ENCODE results near the gene ETV2. TPM values are rescaled to one million over a fixed set of nuclear protein-coding genes. Genes with fewer than 3 reads are reported as not detected.
A peak's percentile ranks its signal among the peaks of the same experiment; 100 is the strongest.
"Not testable (repeated sequence)": the region's sequence is repeated elsewhere in the genome, so short reads cannot be mapped to it uniquely, and the experiment has no call there.

The ETV2 gene
- polyA plus RNA-seq, 1 donor from 2014 or later: 0.50 TPM

GRCh38 chr19:35642312-35642711 lies 767 bp downstream of the ETV2 start:
- Mint-ChIP-seq H3K4me3 (peak overlapping the region; percentile 14 to 95 (median 55)), H3K9me3 (no peaks in the 10 kb centered on the region), H3K36me3 (peaks cover 2% of the 10 kb centered on the region), H3K4me1 (peaks cover 7 to 11% (median 8%) of the 10 kb centered on the region in 3 donors), H3K27me3 (no peaks in the 10 kb centered on the region), H3K27ac (peak overlapping the region in 1 of 3 donors; percentile 59)

- Mint-ChIP-seq H3K27ac (peak overlapping the region in 1 of 3 donors; percentile 59), H3K4me3 (peak overlapping the region; percentile 85 to 95 (median 90)), H3K27me3 (no peaks in the 10 kb centered on the region), H3K9me3 (no peaks in the 10 kb centered on the region), H3K4me1 (peaks cover 7 to 11% (median 9%) of the 10 kb centered on the region in 3 donors), H3K36me3 (peaks cover 2% of the 10 kb centered on the region)
Measured at GRCh38 chr19:35642798-35643254, 1.3 kb downstream of the ETV2 start.

GRCh38 chr19:35643255-35644205 lies 2.0 kb downstream of the ETV2 start:
- peaks cover 11 to 15% (median 15%) of the 10 kb centered on the region in 3 donors for H3K4me1 Mint-ChIP-seq
- H3K27me3 Mint-ChIP-seq: no peaks in the 10 kb centered on the region
- H3K9me3 Mint-ChIP-seq: no peaks in the 10 kb centered on the region
- H3K27ac Mint-ChIP-seq: peak overlapping the region; percentile 82 to 96 (median 90)
- peak overlapping the region; percentile 85 to 95 (median 90) for H3K4me3 Mint-ChIP-seq
- H3K36me3 Mint-ChIP-seq: no peaks in the 10 kb centered on the region

GRCh38 chr19:35644206-35644986 lies 2.9 kb downstream of the ETV2 start:
- Mint-ChIP-seq H3K4me1 (peaks cover 16 to 20% (median 20%) of the 10 kb centered on the region in 3 donors), H3K9me3 (no peaks in the 10 kb centered on the region), H3K36me3 (no peaks in the 10 kb centered on the region), H3K27ac (peak overlapping the region; percentile 82 to 96 (median 90)), H3K27me3 (no peaks in the 10 kb centered on the region), H3K4me3 (peak overlapping the region; percentile 85 to 95 (median 90))

- no peaks in the 10 kb centered on the region for H3K9me3 Mint-ChIP-seq
- no peaks in the 10 kb centered on the region for H3K27me3 Mint-ChIP-seq
- peaks cover 16 to 22% (median 20%) of the 10 kb centered on the region in 3 donors for H3K4me1 Mint-ChIP-seq
- H3K36me3 Mint-ChIP-seq: no peaks in the 10 kb centered on the region
- H3K27ac Mint-ChIP-seq: peak overlapping the region; percentile 82 to 96 (median 90)
- peak overlapping the region; percentile 85 to 95 (median 90) for H3K4me3 Mint-ChIP-seq
Measured at GRCh38 chr19:35644987-35645679, 3.6 kb downstream of the ETV2 start.

- H3K4me1 Mint-ChIP-seq: peaks cover 16 to 28% (median 20%) of the 10 kb centered on the region in 3 donors
- H3K27ac Mint-ChIP-seq: peak overlapping the region in 2 of 3 donors; percentile 27 to 82
- no peaks in the 10 kb centered on the region for H3K9me3 Mint-ChIP-seq
- H3K36me3 Mint-ChIP-seq: no peaks in the 10 kb centered on the region
- peak overlapping the region in 3 of 4 donors; percentile 9 to 85 (median 68) for H3K4me3 Mint-ChIP-seq
- no peaks in the 10 kb centered on the region for H3K27me3 Mint-ChIP-seq
Measured at GRCh38 chr19:35645680-35646511, 4.4 kb downstream of the ETV2 start.

GRCh38 chr19:35648017-35648961 lies 6.7 kb downstream of the ETV2 start, which contains the start of gene COX6B1:
Gene COX6B1 (plus strand): TSS chr19:35648323. CDS start chr19:35651244, 2,921 bp downstream.
- peaks cover 18 to 27% (median 20%) of the 10 kb centered on the region in 3 donors for H3K4me1 Mint-ChIP-seq
- H3K9me3 Mint-ChIP-seq: no peaks in the 10 kb centered on the region
- H3K27ac Mint-ChIP-seq: peak within 1 kb of the TSS; percentile 67 to 98 (median 93)
- no peaks in the 10 kb centered on the region for H3K36me3 Mint-ChIP-seq
- peak within 1 kb of the TSS; percentile 97 to 100 (median 98) for H3K4me3 Mint-ChIP-seq
- no peaks in the 10 kb centered on the region for H3K27me3 Mint-ChIP-seq

- no peaks in the 10 kb centered on the region for H3K9me3 Mint-ChIP-seq
- no peaks in the 10 kb centered on the region for H3K27me3 Mint-ChIP-seq
- peaks cover 3% of the 10 kb centered on the region for H3K36me3 Mint-ChIP-seq
- peaks cover 12 to 25% (median 15%) of the 10 kb centered on the region in 3 donors for H3K4me1 Mint-ChIP-seq
- H3K27ac Mint-ChIP-seq: peak overlapping the region in 1 of 3 donors; percentile 74
- H3K4me3 Mint-ChIP-seq: peak overlapping the region in 2 of 4 donors; percentile 10 to 58
Measured at GRCh38 chr19:35650581-35650980, 9.0 kb downstream of the ETV2 start.

GRCh38 chr19:35654828-35655227 lies 13.3 kb downstream of the ETV2 start:
- H3K27ac Mint-ChIP-seq, H3K36me3 Mint-ChIP-seq: not testable (repeated sequence)
- H3K4me1 Mint-ChIP-seq: peaks cover 4 to 14% (median 7%) of the 10 kb centered on the region in 3 donors

GRCh38 chr19:35655600-35655999 lies 14.1 kb downstream of the ETV2 start:
- peaks cover 4 to 10% (median 7%) of the 10 kb centered on the region in 3 donors for H3K4me1 Mint-ChIP-seq
- H3K36me3 Mint-ChIP-seq: peaks cover 5% of the 10 kb centered on the region
- peak overlapping the region in 1 of 4 donors; percentile 66 for H3K4me3 Mint-ChIP-seq
- H3K27me3 Mint-ChIP-seq: no peaks in the 10 kb centered on the region
- H3K9me3 Mint-ChIP-seq: no peaks in the 10 kb centered on the region
- H3K27ac Mint-ChIP-seq: no peak overlapping the region

More at GRCh38 chr19:35654828-35655227, 13.3 kb downstream of the ETV2 start:
- H3K27me3 Mint-ChIP-seq, H3K9me3 Mint-ChIP-seq: not testable (repeated sequence)
- H3K4me3 Mint-ChIP-seq: peak overlapping the region in 1 of 4 donors; percentile 66

- H3K4me3 Mint-ChIP-seq: no peak overlapping the region
Measured at GRCh38 chr19:35656700-35657099, 15.2 kb downstream of the ETV2 start.

GRCh38 chr19:35657904-35658700 lies 16.6 kb downstream of the ETV2 start:
- peaks cover 9% of the 10 kb centered on the region for H3K36me3 Mint-ChIP-seq
- H3K27me3 Mint-ChIP-seq: no peaks in the 10 kb centered on the region
- H3K9me3 Mint-ChIP-seq: no peaks in the 10 kb centered on the region
- no peak overlapping the region for H3K27ac Mint-ChIP-seq
- H3K4me3 Mint-ChIP-seq: peak overlapping the region in 1 of 4 donors; percentile 12
- peaks cover 2 to 6% (median 4%) of the 10 kb centered on the region in 3 donors for H3K4me1 Mint-ChIP-seq

More at GRCh38 chr19:35656700-35657099, 15.2 kb downstream of the ETV2 start:
- no peak overlapping the region for H3K27ac Mint-ChIP-seq
- H3K9me3 Mint-ChIP-seq: no peaks in the 10 kb centered on the region
- H3K4me1 Mint-ChIP-seq: peaks cover 3 to 5% (median 4%) of the 10 kb centered on the region in 3 donors
- H3K27me3 Mint-ChIP-seq: no peaks in the 10 kb centered on the region
- H3K36me3 Mint-ChIP-seq: peaks cover 5% of the 10 kb centered on the region

Measured in IgD-negative memory B cell (primary cell).